Measurements from ENCODE around the gene GPR107.

GPR107 gene

DNA sequence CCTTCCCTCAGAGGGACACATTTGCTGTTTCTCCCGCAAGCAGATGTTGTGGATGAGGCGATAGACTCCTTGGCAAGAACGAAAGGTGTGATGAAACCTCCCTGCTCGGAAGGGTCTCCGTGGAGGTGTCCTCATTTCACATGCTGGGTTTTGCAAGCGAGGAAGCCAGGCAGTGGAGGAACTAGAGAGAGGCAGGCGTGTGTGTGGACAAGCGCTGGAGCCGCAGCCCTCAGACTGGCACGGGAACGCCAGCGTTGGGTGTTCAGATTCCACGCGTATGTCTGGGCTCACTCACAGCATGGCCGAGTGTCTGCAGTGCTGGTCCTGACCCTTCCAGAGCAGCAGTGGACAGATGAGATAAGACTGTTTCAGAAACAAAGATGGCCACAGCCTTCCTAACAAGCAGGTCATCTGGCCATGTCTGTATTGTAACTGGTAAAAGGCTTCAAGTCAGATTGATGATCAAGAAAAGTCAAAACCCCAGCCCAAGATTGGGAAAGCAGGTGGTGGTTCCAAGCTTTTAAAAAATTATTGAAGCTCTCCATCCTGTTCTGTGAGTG, 83.5 kb downstream of the GPR107 start:
- DNase-seq (ENCODE audit: low read depth, low spot score): no peak

DNA sequence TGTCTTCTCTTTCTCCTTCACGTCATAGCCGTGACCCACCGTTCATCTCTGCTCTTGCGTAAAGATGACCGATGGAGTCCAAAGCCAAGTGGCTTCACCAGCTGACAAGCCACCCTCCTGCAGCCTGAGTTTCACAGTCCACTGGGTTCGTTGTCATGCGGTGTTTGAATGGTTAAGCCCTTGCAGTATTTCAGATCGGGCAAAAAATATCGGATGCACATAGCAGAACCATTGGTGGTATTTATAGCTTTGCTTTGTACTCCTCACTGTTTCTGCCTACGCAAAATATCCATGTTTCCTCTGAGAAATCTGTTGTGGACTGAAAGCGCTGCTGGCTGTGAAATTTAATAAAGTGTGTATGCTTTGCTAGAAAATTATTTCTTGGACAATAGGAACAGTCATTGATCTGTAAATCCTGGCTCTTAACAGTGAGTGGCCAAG, 84.0 kb downstream of the GPR107 start:
- no peak for DNase-seq (ENCODE audit: low read depth, low spot score)

DNA sequence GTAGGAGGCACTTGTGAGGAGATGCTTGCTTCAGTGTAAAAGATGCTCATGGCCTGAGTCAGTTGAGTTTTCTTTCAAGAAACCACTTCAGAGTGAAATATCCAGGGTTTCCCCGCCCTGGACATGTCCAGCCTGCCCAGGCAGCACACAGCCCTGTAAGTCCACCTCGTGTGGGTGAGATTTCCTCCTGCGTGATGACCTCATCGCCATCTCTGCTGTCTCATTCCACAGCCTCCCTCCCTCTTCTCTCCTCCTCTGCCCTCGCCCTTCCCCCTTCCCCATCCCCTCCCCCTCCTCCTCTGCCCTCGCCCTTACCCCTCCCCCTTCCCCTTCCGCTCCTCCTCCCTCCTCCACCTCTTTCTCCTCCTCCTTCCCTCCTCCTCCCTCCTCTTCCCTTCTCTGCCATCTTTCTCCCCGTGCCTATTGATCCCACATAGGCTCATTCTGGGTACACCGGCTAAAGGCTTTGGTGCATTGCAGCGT, 84.5 kb downstream of the GPR107 start:
- peak; percentile 74 for DNase-seq (ENCODE audit: low read depth, low spot score)

DNA sequence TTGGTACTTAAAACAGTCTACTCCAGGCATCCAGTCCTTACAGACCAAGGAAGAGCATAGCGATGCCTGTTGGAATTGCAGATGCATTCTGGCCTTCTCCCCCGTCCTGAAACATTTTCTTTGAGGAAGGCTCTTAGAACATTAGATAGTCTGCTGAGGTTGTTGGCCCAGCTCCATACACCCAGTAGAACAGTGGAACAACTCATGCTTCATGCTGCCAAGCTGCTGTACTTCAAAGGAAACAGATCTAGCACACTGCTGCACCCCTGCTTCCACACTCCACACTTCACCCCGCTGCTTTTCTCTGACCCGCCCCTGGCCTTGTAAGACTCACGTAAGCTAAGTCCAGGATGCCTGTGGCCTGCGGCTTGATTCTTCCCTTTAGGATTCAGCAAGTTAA, 85.1 kb downstream of the GPR107 start:
- DNase-seq (ENCODE audit: low read depth, low spot score): no peak

DNA sequence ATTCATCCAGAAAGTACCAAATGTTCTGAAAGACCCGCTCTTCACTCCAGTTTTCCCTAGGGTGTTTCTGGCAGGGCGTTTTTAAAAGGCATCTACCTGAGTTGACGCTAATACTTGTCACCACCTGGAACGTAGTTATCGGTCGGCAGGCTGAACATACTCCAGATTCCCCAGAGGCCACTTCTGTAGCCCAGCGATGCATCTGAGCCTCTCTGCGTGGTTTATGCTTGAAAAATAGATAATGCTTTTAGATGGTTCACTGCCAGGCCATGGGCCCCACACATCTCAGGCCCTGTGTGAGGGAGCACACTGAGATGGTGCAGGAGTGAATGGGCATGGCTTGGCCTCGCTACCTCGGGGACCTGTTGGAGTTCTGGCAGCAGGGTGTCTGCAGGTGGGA, 85.5 kb downstream of the GPR107 start:
- DNase-seq (ENCODE audit: low read depth, low spot score): no peak

DNA sequence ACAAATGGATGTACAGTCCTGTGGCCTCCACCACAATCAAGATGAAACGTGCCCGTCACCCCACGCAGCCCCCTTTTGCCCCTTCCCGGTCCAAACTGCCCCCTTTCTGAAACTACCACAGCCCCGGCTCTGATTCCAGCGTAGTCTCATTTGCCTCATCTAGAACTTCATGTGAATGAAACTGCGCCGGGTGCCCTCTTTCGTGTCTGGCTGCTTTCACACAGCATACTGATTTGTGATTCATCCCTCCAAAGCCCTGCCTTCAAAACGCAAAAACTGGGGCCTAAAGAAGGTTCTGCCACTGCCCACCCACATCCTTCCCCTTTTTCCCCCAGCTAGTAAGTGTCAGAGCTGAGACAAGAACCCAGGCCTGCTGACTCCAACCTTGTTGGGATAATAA, 87.0 kb downstream of the GPR107 start:
- DNase-seq (ENCODE audit: low read depth, low spot score): no peak

DNA sequence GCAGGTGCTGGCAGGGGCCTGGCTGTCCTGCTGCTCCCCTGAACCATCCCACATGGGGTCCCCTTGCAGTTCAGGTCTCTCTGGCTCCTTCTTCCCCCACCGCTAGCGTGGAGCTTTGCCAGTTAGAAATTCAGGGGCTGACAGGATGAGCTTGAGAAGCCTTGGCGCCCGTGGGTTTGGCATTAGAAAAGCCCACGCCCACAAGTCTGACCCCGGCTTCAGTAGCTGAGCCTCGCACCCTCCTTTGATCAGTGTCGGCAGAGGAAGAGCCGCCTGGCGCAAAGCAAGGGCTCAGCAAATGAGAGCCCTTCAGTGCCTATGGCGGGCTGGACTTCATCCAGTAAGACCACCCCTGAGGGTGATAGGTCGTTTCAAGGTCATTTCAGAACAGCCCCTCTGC, 88.3 kb downstream of the GPR107 start:
- no peak for DNase-seq (ENCODE audit: low read depth, low spot score)

DNA sequence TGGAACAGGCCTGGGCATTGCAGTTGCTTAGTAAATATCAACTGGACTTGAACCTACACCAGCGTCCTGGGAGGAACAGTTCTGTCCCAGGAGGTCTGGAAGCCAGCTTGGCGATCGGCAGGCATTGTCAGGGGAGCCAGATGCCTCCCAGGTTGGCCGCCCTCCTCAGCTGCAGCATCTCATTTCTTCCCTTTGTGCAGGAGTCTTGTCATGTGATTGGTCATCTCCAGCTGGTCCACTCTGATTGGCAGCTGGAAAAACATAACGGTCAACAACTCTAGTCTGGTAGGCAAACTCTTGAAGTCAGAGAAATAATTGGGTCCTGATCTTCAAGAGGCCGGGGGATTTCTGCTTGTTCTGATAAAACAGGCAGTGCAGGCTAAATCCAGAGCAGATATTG, 88.9 kb downstream of the GPR107 start:
- DNase-seq (ENCODE audit: low read depth, low spot score): peak; percentile 45

DNA sequence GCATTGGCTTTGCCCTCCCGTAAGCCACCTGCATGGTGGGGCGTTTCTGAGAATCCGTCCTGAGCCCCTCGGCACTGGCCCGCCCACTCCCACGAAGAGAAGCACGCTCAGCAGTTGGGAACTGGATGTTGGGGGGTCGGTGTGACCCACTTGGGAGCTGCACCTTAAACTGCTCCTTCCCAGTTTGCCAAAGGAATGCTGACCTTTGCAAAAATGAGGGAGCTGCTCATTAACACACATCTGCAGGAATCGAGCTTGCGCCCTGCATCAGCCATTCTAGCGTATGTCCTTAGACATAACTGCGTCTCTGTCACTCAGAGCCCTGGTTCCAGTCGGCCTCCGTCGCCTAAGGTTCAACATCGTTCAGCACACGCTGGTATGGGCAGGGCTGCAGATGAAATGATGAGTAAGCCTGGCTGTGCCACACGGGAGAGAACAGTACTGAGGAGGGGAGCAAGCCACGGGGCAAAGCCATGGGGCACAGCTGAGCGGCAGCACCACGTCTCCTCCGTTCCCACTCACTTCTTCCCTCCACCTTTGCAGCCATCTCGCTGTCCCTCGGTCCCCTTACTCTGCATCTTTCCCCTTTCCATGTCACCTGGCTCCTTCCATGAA, 89.7 kb downstream of the GPR107 start:
- no peak for DNase-seq (ENCODE audit: low read depth, low spot score)

DNA sequence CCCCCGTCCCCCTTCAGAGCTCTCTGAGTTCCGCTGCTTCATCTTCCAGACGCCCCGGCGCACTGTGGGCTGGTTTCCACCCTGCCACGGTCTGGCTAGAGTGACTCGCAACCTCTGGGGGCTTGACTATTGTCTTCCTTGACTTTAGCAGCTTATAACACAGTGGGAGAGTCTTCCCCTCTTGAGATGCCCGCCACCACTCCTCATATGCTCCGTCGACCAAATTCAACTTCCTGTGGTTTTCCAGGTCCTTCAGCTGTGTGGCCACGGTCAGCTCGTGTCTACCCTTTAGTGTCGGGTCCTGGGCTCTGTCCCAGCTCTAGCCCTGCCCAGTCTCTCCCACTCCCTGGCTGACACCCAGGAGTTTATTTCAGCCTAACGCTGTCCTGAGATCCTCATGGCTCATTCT, 90.3 kb downstream of the GPR107 start:
- no peak for DNase-seq (ENCODE audit: low read depth, low spot score)

DNA sequence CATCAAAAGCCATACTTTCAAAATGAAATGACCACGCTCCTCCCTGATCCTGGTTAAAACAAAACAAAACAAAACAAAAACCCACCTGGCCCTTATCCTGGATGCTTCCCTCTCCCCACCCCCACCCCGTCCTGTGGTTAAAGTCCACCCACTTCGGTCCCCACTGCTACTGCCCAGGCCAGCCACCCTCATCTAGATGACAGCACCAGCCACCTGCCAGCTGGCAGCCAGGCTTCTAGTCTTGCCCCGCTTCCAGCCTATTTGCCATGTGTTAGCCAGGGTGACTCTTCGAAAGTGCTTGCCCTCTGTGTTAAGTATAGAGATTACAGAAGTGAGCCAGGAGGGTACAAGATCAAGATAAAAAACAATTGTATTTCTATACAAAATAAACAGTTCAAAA, 91.0 kb downstream of the GPR107 start:
- DNase-seq (ENCODE audit: low read depth, low spot score): no peak

DNA sequence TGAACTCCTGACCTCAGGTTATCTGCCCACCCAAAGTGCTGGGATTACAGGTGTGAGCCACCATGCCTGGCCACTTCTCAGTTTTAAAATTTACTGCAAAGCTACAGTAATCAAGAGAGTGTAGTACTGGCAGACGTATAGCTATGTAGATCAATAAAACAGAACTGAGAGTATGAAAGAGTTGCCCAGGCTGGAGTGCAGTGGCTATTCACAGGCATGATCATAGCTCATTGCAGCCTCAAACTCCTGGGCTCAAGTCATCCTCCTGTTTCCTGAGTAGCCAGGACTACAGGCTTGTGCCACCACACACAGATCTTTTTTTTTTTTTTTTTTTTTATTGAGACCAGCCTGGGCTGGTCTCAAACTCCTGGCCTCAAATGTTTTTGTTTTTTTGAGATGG, 92.0 kb downstream of the GPR107 start:
- DNase-seq (ENCODE audit: low read depth, low spot score): no peak

DNA sequence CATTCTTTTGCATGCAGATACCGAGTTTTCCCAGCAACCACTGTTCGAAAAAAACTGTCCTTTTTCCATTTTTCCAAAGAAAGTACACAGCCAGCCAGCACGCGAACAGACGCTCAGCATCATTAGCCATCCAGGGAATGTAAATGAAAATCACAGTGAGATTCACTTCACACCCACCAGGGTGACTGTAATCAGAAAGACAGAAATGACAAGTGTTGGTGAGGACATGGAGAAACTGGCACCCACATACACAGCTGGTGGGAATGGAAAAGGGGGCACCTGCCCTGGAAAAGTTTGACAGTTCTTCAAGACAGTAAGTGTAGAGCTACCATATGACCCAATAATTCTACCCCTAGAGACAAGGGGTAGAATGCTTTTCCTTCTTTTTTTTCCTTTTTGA, 93.5 kb downstream of the GPR107 start:
- no peak for DNase-seq (ENCODE audit: low read depth, low spot score)

DNA sequence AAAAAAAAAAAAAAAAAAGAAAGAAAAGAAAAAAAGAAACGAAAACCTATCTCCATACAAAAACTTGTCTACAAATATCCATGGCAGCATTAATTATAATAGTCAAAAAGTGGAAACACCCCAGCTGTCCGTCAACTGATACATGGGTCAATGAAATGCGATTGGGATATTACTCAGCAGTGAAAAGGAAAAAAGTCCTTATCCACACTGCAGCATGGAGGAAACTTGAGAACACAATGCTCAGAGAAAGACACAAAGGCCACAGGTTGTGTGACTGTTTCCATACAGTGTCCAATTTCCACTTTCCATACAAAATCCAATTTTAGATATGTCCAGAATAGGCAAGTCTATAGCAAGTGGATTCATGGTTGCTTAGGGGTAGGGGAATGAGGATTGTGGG, 94.2 kb downstream of the GPR107 start:
- DNase-seq (ENCODE audit: low read depth, low spot score): no peak

DNA sequence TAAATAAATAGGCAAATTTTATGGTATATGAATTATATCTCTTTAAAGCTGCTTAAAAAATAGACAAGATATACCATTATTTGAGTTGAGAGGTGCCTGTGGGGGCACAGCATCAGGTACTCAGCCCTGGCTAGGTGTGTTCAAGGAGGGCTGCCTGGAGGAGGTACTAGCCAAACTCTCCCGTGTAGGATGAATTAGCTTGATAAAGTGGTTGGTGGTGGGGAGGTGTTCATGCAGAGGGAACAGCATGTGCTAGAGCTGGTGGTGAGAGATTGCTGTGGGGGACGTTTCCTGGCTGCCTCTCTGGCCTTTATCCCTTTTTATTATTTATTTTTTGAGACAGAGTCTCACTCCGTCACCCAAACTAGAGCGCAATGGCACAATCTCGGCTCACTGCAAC, 95.3 kb downstream of the GPR107 start:
- DNase-seq (ENCODE audit: low read depth, low spot score): no peak

DNA sequence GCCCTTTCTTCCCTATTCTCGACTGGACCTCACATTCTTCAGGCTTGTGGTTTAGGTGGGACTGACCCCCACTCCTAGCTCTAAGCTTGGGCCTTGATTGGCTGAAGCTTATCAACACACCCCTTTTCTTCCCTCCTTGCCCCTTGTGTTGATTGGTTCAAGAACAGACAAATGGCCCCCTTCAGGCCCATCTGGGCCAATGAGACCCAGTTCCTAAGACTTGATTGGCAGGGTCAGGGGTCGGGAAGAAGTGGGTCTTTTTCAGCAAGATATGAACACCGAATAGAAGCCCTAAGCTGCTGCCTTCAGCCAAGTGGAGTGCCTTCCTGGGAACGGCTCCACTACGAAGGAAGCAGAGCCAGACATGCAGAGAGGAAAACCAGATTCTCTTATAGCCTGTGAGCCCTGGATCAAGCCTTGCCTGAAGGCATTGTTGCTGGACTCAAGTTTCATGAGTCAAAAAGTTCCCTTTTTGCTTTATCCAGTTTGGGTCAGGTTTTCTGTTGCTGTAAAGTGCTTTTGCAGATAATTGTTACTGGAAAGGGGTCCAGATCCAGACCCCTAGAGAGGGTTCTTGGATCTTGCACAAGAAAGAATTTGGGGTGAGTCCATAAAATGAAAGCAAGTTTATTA, 96.1 kb downstream of the GPR107 start:
- DNase-seq (ENCODE audit: low read depth, low spot score): no peak

DNA sequence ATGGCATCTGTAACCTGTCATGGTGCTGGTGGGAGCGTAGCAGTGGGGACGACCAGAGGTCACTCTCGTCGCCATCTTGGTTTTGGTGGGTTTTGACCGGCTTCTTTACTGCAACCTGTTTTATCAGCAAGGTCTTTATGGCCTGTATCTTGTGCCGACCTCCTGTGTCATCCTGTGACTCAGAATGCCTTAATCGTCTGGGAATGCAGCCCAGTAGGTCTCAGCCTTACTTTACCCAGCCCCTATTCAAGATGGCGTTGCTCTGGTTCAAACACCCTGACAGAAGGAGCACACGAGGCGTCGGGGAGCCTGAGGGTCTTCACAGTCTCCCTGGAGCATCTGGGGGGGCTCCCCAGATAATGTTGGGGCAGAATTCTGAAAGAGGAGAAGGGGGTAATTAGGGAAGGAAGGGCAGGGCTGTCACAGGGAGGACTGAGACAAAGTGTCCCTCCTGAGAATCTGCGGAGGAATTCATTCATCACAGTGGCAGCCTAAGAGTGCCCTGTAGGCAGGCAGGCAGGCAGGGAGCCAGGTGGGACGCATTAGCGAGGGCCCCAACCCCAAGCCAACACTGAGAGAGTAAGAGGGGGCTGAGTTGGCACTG, 97.2 kb downstream of the GPR107 start:
- DNase-seq (ENCODE audit: low read depth, low spot score): peak; percentile 69

DNA sequence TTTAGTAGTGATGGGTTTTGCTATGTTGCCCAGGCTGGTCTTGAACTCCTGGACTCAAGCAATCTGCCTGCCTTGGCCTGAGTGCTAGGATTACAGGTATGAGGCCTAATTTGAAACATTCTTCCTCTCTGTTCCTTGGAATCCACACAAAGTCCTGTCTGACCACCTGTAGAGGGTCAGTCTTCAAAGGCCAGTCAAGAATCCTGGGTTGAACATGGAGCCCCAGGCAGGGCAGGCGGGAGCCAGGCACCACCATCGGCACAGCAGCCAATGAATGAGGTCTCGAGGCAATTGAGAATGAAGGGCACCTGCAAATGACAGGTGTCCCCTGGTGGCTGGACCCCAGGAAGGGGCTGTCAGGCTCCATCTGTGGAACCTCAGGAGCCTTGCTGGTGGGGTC, 101.1 kb downstream of the GPR107 start:
- peak; percentile 58 for DNase-seq (ENCODE audit: low read depth, low spot score)

DNA sequence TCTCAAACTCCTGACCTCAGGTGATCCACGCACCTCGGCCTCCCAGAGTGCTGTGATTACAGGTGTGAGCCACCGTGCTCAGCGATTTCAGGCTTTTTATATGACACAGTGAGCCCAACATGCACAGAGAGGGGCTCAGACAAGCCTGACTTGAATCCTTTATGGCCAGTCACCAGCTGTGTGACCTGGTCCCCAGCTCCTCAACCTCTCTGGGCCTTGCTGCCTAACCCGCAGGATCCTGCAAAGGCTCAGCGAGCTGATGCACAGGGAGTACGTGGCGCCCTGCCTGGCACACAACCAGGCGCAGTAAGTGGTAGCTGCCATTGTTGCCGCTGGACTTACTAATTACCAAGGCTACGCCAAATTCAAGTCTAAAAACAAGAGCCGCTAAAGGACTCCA, 101.9 kb downstream of the GPR107 start:
- no peak for DNase-seq (ENCODE audit: low read depth, low spot score)

DNA sequence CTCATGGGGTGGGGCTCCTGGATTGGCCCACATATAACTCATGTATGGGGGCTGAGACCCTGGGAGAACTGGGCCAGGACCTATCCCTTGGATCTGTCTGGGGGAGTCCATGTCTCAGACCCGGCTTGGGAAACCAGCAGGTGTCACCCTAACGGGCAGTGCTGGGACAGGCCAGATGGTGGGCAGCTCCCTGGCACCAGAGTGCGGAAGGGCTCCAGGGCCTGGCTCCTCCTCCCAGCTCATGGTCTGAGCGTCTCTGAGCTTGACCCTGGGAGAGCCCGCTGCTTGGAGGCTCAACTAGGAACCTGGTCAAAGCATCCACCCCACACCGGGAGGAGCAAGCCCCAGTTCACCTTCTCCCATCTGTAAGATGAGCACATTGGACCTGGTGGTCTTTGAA, 103.0 kb downstream of the GPR107 start:
- DNase-seq (ENCODE audit: low read depth, low spot score): no peak

DNA sequence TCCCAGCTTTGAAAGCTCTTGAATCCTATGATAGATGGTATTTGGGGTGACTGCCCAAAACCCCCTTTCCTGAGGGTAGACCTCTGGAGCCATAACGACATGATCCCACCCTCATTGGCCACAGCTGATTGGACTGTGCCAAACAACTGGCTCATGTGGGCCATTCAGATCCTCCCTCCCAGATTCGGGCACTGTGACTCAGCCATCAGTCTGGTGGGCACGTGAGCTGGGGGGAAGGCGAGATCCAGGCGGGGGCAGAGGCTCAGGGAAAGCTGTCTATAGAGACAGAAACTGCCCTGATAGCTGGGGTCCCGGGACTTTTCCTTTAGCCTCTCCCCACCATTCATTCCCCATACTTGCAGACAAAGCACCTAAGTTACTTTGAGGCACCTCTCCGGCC, 103.4 kb downstream of the GPR107 start:
- no peak for DNase-seq (ENCODE audit: low read depth, low spot score)

DNA sequence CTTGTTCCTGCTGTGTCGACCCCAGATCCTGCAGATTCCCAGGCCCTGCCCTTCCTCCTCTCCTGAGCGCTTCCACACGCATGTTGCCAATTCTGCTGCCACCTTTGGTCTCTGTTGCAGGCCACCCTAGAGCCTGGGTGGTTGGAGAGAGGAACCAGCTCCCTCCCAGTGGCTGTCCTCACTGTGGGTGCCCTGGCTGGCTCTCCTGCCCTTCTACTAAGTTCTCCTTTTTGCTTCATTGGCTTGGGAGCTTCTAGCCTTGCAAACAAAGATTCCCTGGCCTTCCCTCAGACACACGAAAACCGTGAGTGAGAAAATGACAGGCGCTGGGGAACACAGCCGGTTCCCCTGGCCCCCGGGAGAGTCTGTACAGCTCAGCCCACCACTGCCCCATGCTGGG, 104.3 kb downstream of the GPR107 start:
- no peak for DNase-seq (ENCODE audit: low read depth, low spot score)

DNA sequence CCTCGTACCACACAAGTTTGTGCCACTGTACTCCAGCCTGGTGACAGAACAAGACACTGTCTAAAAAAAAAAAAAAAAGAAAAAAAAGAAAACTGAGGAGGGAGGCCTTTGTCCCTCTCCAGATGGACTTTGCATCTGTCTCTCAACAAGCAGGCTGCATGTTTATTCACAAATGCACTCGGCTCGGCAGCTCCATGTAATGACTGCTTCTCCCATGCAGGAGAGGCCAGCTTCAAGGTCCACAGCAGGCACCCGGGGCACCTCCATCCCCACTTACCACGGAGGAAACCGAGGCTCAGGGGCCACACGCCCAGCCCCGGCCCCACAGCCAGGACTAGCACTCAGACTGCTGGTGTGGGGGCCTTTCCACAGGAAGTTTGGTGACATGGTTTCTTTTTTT, 105.4 kb downstream of the GPR107 start:
- DNase-seq (ENCODE audit: low read depth, low spot score): no peak

All from ELF-1 (cell line).